GM12864 (cell line): ENCODE measurements around the gene SDK2.

Experiments used
- DNase-seq: peaks from one replicate; pipeline ENCODE4 v3.0.0-alpha.2; 2011; ENCODE audit warnings: low read depth
- H3K4me3 ChIP-seq: 2 replicates; pipeline ENCODE4 v1.5.1; 2011; ENCODE audit warnings: mild to moderate bottlenecking, low read depth, low read length, control low read depth
- CTCF ChIP-seq: IDR thresholded peaks from 2 replicates; pipeline ENCODE4 v1.5.1; 2011; ENCODE audit warnings: low read depth, mild to moderate bottlenecking, moderate library complexity, low read length, control low read depth, inconsistent platforms; ENCODE audit errors: missing control alignments

Gene SDK2

GRCh38 chr17:73635101-73635817, 9.0 kb downstream of the SDK2 start:
- DNase-seq: no peak
- H3K4me3 ChIP-seq: no peak overlapping the region
- TF ChIP-seq CTCF: no peak

- H3K4me3 ChIP-seq: no peak overlapping the region
- no peak for TF ChIP-seq CTCF
- no peak for DNase-seq
Observed at GRCh38 chr17:73634629-73635028, 9.6 kb downstream of the SDK2 start.

GRCh38 chr17:73633736-73634135, 10.5 kb downstream of the SDK2 start:
- no peak overlapping the region for H3K4me3 ChIP-seq
- TF ChIP-seq CTCF: no peak

GRCh38 chr17:73632513-73632912, 11.7 kb downstream of the SDK2 start:
- H3K4me3 ChIP-seq: no peak overlapping the region
- TF ChIP-seq CTCF: no peak
- no peak for DNase-seq

More at GRCh38 chr17:73633736-73634135, 10.5 kb downstream of the SDK2 start:
- no peak for DNase-seq

- TF ChIP-seq CTCF: no peak
- H3K4me3 ChIP-seq: no peak overlapping the region
- DNase-seq: no peak
Observed at GRCh38 chr17:73630965-73631595, 13.2 kb downstream of the SDK2 start.

- no peak for DNase-seq
- no peak for TF ChIP-seq CTCF
Observed at GRCh38 chr17:73630531-73630930, 13.7 kb downstream of the SDK2 start.

More at GRCh38 chr17:73630531-73630930, 13.7 kb downstream of the SDK2 start:
- H3K4me3 ChIP-seq: no peak overlapping the region
